RWPE1 (cell line): ENCODE data around the gene UIMC1.

Experiments used
- CTCF ChIA-PET: fragments of 350-600 bp; sonication (Branson Sonifier 250); formaldehyde crosslinking; extraction: SDS; loops from one replicate; lab custom pipeline; 2021; lab: Yijun Ruan, JAX
- POLR2A ChIA-PET: fragments of 400-600 bp; formaldehyde crosslinking; extraction: SDS; loops from one replicate; lab custom pipeline; 2020; ENCODE audit warnings: antibody characterized with exemption; ENCODE audit not compliant: low non-redundant PET; lab: Yijun Ruan, JAX
- DNase-seq: peaks from one replicate; pipeline ENCODE4 v3.0.0; 2012; ENCODE audit warnings: low spot score
- H3K27ac ChIP-seq: fragments of 450-650 bp; 2 replicates; pipeline ENCODE4 v1.5.1; 2017
- CTCF ChIP-seq: fragments of 450-650 bp; conservative IDR thresholded peaks from 2 replicates; pipeline ENCODE4 v1.5.1; 2017; ENCODE audit warnings: low read depth, mild to moderate bottlenecking

Gene UIMC1

DNA sequence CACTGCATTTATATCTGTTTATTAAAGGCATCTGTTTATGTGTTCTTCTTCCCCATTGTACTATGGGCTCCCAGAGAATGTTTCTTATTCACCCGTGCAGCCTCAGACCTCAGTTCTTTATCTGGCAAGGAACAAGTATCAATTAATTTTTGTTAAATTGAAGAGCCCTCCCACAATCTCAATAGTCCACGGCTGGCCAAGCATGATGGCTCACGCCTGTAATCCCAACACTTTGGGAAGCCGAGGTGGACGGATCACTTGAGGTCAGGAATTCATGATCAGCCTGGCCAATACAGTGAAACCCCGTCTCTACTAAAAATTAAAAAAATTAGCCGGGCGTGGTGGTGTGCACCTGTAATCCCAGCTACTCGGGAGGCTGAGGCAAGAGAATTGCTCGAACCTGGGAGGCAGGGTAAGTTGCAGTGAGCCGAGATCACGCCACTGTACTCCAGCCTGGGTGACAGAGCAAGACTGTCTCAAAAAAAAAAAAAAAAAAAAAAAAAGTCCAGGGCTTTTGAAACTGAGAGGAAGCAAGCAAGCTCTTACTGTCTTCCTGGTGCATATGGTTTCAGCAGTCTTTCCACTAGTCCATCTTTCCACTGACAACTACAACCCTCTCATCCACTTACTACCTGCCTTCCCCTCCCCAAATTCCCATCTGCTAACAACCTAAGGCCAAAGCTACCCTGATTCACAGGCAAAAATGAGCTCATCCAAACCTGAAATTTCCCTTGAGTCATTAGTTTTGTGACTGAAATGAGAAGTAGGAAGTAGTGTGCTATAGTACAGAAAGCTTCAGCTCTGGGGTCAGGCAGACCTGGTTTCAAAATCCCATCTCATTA, 105.1 kb downstream of the UIMC1 start:
- DNase-seq, result no peak
- TF ChIP-seq CTCF, result no peak
- no peak overlapping the region for H3K27ac ChIP-seq
- POLR2A ChIA-PET, result no interaction called here
- CTCF ChIA-PET, result interaction anchor here (0.6 to 0.9 kb wide), 2 partner anchors 72 to 184 kb away, joined by 4 to 6 read pairs; no protein-coding TSS in a partner anchor

DNA sequence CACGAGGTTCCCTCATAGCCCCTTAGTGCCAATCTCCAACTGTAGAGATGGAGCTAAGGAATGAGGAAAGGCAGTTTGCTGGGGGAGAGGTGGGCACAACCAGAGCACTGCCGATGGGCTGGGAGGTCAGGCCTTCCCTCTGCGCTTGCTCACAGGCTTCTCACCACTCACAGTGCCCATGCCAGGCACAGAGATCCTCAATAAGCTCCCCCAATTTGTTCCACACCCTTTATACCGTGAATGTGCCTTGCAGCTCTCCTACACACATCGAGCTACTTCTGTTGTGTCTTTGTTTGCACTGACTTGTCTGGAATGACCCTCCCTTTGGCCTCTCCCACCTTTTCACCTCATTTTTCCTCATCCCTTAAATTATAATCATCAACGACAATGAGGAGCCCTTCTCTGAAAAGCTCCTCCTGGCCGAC, 105.8 kb downstream of the UIMC1 start:
- DNase-seq, result no peak
- POLR2A ChIA-PET, result no interaction called here

DNA sequence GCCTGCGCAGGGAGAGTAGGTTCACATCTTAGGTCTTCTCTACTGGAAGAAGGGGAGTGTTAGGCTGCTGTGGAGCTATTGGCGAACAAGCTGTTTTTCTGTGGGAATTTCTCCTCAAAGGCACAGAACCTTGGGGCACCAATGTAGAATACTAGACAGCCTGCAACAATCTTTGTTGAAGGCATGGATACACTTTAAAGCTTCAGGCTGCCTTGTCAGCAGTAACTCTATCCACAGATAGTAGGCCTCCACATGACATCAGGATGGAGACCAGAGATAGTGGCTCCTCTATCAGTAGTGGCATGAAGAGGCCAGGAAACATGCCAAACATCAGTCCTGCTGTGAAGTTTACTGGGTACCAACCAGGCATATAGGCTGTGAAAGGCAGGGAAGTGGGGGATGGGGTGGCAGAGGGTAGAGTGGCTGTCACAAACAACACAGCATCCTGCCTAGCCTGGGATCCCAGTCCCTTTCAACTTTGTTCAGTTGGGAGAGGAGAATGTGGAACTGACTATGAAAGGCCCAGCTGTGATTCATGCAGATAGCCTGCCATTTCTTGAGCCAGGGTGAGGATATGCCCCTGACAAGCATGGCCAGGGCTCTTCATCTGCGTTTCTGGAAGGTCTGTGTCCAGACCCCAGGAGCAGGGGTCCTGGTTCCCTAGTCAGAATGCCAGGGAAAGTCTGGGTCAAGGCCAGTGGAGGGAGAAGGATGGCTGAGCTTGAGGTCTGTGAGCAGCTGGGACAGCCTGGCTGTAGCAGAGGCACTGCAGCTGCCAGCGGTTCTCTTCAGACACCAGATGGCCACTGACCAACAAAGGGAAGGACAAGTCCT, 106.4 kb downstream of the UIMC1 start:
- H3K27ac ChIP-seq, result no peak overlapping the region
- POLR2A ChIA-PET, result no interaction called here
- CTCF ChIA-PET, result interaction anchor here (3.4 kb wide), 1 partner anchor 240 kb away, joined by 13 read pairs; no protein-coding TSS in a partner anchor
- no peak for DNase-seq
- no peak for TF ChIP-seq CTCF

More for the DNA sequence above, 105.8 kb downstream of the UIMC1 start:
- H3K27ac ChIP-seq, result no peak overlapping the region
- no peak for TF ChIP-seq CTCF
- CTCF ChIA-PET, result interaction anchor here (0.6 to 3.4 kb wide), 3 partner anchors 71 to 240 kb away, joined by 4 to 13 read pairs (median 6); no protein-coding TSS in a partner anchor

GRCh38 chr5:176899296-176899891, 107.2 kb downstream of the UIMC1 start, which contains the start of gene HK3:
Gene HK3 (minus strand): TSS chr5:176899346. CDS start chr5:176896159, 3,187 bp downstream.
- POLR2A ChIA-PET, result no interaction called here
- CTCF ChIA-PET, result interaction anchor here (3.4 kb wide), 1 partner anchor 239 kb away, joined by 13 read pairs; no protein-coding TSS in a partner anchor
- DNase-seq, result no peak
- TF ChIP-seq CTCF, result no peak
- no peak within 1 kb of the TSS for H3K27ac ChIP-seq

GRCh38 chr5:176897263-176897662, 109.3 kb downstream of the UIMC1 start:
- DNase-seq, result no peak
- no peak for TF ChIP-seq CTCF
- ChIA-PET POLR2A (no interaction called here), CTCF (interaction anchor here (3.4 kb wide), 1 partner anchor 237 kb away, joined by 13 read pairs; no protein-coding TSS in a partner anchor)
- no peak overlapping the region for H3K27ac ChIP-seq
